Chondrocyte (in vitro differentiated cells): ENCODE data around the gene CLK2. TPM values are rescaled to one million over a fixed set of nuclear protein-coding genes. Genes with fewer than 3 reads are reported as not detected.
"Not testable (repeated sequence)": the region's sequence is repeated elsewhere in the genome, so short reads cannot be mapped to it uniquely, and the experiment has no call there.

Experiments
- DNase-seq: peaks from one replicate; pipeline ENCODE4 v3.0.0; 2021; ENCODE audit warnings: mixed read lengths, low spot score
- H3K27ac Mint-ChIP-seq: one replicate; pipeline ENCODE4 v1.8.0; 2021; ENCODE audit warnings: mild to moderate bottlenecking, moderate library complexity, mixed read lengths; ENCODE audit not compliant: unreplicated experiment
- H3K27me3 Mint-ChIP-seq: 2 replicates; pipeline ENCODE4 v1.8.0; 2021; ENCODE audit warnings: low read depth, mixed read lengths
- H3K36me3 Mint-ChIP-seq: 2 replicates; pipeline ENCODE4 v1.8.0; 2021; ENCODE audit warnings: low read depth, mixed read lengths
- H3K4me1 Mint-ChIP-seq: 2 replicates; pipeline ENCODE4 v1.8.0; 2021; ENCODE audit warnings: low read depth, mild to moderate bottlenecking, mixed read lengths
- H3K4me3 Mint-ChIP-seq: one replicate; pipeline ENCODE4 v1.8.0; 2021; ENCODE audit warnings: mild to moderate bottlenecking, moderate library complexity, mixed read lengths; ENCODE audit not compliant: unreplicated experiment
- H3K9me3 Mint-ChIP-seq: 2 replicates; pipeline ENCODE4 v1.8.0; 2021; ENCODE audit warnings: low read depth, mixed read lengths
- total RNA-seq: library from RNA; stranded (reverse); gene quantifications from 3 replicates; pipeline ENCODE4 v1.2.1, GENCODE V29; 2021
- TF ChIP-seq, protein P1 (sequence below): fragments of 200-600 bp; sonication (generic); IDR thresholded peaks from 2 replicates; pipeline ENCODE4 v1.5.0; 2021; ENCODE audit warnings: antibody characterized with exemption, mild to moderate bottlenecking, moderate library complexity

Gene CLK2
- total RNA-seq, 1 donor from 2014 or later = 36.7 TPM

GRCh38 chr1:155251566-155251965 lies 21.7 kb downstream of the CLK2 start:
- H3K4me1 Mint-ChIP-seq = peaks cover 39% of the 10 kb centered on the region

DNA sequence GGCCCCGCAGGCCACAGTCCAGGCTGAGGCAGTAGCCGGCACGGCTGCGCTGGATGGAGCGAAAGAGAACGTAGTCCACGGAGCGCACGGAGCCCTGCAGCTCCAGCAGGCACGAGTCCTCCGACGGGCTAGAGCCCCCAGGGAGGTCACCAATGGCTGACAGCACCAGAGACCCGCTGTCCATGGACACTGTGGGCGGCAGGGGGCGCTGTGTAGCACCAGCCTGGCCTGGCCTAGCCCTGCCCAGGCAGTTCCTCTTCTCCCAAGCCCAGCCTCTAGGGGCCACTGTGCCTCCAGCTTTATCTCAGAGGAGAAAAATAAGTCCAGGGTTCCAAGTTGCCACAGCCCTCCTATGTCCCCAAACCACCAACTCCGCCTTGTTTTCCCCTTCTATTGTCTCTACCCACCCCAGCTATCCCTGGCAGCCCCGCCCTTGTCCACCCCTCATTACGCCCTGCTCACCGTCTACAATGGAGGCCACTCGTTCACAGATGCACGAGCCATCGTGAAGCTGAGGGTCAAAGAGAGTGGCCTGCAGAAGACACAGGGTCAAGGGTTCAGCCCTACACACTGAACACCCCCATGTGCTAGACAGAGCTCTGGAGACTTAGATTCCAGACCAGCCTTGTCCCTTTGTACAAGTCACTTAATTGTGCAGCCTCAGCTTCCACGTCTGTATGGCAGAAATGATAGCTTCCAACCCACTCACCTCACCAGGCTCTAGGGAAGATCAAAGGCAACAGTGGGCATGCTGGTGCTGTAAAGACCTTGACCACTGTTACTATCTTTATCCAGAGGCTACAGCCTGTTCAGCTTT lies 22.5 kb downstream of the CLK2 start:
- peaks cover 32% of the 10 kb centered on the region for H3K4me1 Mint-ChIP-seq
- H3K27me3 Mint-ChIP-seq = no peaks in the 10 kb centered on the region
- H3K9me3 Mint-ChIP-seq = no peaks in the 10 kb centered on the region
- DNase-seq = peak; percentile 95
- H3K4me3 Mint-ChIP-seq = no peak overlapping the region
- H3K36me3 Mint-ChIP-seq = peaks cover 4% of the 10 kb centered on the region
- H3K27ac Mint-ChIP-seq = peak overlapping the region; percentile 71
- TF ChIP-seq, protein P1, sequence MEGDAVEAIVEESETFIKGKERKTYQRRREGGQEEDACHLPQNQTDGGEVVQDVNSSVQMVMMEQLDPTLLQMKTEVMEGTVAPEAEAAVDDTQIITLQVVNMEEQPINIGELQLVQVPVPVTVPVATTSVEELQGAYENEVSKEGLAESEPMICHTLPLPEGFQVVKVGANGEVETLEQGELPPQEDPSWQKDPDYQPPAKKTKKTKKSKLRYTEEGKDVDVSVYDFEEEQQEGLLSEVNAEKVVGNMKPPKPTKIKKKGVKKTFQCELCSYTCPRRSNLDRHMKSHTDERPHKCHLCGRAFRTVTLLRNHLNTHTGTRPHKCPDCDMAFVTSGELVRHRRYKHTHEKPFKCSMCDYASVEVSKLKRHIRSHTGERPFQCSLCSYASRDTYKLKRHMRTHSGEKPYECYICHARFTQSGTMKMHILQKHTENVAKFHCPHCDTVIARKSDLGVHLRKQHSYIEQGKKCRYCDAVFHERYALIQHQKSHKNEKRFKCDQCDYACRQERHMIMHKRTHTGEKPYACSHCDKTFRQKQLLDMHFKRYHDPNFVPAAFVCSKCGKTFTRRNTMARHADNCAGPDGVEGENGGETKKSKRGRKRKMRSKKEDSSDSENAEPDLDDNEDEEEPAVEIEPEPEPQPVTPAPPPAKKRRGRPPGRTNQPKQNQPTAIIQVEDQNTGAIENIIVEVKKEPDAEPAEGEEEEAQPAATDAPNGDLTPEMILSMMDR = peak; percentile 99

More at GRCh38 chr1:155251566-155251965, 21.7 kb downstream of the CLK2 start:
- DNase-seq = no peak
- Mint-ChIP-seq H3K36me3 (peaks cover 5% of the 10 kb centered on the region), H3K4me3 (no peak overlapping the region), H3K9me3 (no peaks in the 10 kb centered on the region), H3K27me3 (no peaks in the 10 kb centered on the region), H3K27ac (no peak overlapping the region)
- TF ChIP-seq, protein P1 = no peak

DNA sequence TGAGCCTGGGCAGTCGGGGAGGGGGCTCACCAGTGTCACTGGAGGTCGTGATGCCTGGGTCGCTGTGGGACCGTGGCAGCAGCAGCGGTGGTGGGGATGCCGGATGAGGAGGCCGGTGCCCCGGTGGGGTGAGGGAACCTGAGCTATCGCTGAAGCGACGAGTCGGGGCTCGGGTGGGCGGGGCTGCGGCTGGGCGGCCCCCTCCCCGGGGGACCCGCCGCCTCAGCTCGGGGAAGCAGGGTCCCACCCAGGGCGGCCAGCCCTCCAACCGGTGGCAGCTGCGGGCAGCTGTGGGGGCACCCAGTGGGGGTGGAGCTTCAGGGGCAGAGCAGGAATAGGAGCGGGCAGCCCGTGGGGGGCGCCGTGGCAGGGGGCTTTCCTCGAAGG lies 23.1 kb downstream of the CLK2 start:
- DNase-seq = no peak
- Mint-ChIP-seq H3K9me3 (no peaks in the 10 kb centered on the region), H3K36me3 (peaks cover 4% of the 10 kb centered on the region), H3K27me3 (no peaks in the 10 kb centered on the region), H3K4me3 (no peak overlapping the region), H3K4me1 (peaks cover 29% of the 10 kb centered on the region), H3K27ac (no peak overlapping the region)
- TF ChIP-seq, protein P1 = no peak

DNA sequence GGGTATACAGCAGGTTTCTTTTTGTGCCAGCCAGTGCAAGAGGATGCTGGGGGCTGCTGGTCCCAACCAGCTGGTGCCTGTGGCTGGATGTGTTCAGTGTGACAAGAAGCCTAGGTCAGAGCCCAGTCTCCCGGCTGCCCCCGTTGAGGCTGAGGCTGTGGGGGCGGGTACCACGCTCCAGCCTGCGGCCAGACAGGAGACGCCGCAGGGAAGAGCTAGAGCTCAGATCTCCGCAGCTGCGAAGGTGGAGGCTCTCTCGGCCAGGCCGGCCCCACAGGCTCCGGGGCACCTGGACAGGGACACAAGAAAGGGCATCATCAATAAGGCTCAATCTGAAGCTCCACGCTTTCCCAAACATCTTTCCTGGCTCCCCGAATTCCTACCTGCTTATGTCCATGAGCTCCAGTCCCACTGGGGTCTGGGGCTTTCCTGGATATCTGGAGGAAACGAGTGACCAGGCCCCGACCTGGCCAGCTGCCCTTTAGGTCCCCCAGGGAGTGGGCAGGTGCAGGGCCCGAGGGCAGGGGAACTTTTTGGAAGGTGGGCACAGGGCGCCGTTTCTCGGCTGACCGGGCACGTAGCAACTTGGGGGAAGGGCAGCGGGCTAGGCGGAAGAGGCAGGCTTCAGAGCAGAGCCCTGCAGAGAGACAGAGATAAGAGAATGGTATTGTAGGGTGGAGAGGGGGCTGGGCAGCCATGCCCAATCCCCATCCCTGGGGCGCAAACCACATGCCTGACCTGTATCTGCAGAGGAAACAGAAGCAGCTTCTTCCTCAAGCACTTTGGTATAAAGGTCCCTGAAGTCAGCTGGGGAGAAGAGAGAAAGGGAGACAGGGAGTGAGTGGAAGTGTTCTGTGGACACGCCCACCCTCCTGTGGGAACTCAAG lies 25.4 kb downstream of the CLK2 start:
- Mint-ChIP-seq H3K4me3 (no peak overlapping the region), H3K4me1 (peaks cover 29% of the 10 kb centered on the region), H3K36me3 (peaks cover 6% of the 10 kb centered on the region), H3K27me3 (no peaks in the 10 kb centered on the region), H3K9me3 (no peaks in the 10 kb centered on the region), H3K27ac (no peak overlapping the region)
- DNase-seq = no peak
- TF ChIP-seq, protein P1 = no peak

GRCh38 chr1:155246796-155247195 lies 26.5 kb downstream of the CLK2 start:
- H3K4me3 Mint-ChIP-seq, H3K27ac Mint-ChIP-seq, H3K9me3 Mint-ChIP-seq, H3K36me3 Mint-ChIP-seq, H3K27me3 Mint-ChIP-seq, DNase-seq: not testable (repeated sequence)
- H3K4me1 Mint-ChIP-seq = peaks cover 30% of the 10 kb centered on the region
